Astrocyte (in vitro differentiated cells and primary cell): Measurements from ENCODE around the gene GSN.

ENCODE experiments used
- CTCF ChIP-seq: IDR thresholded peaks from 2 replicates; pipeline ENCODE4 v1.5.1; 2011; ENCODE audit warnings: low read depth, mild to moderate bottlenecking, inconsistent platforms, low read length, moderate library complexity; ENCODE audit not compliant: insufficient read depth
- EZH2 ChIP-seq: IDR thresholded peaks from 2 replicates; pipeline ENCODE4 v1.6.1; 2012; ENCODE audit warnings: mild to moderate bottlenecking, low read length, inconsistent platforms; ENCODE audit not compliant: insufficient read depth

DNA sequence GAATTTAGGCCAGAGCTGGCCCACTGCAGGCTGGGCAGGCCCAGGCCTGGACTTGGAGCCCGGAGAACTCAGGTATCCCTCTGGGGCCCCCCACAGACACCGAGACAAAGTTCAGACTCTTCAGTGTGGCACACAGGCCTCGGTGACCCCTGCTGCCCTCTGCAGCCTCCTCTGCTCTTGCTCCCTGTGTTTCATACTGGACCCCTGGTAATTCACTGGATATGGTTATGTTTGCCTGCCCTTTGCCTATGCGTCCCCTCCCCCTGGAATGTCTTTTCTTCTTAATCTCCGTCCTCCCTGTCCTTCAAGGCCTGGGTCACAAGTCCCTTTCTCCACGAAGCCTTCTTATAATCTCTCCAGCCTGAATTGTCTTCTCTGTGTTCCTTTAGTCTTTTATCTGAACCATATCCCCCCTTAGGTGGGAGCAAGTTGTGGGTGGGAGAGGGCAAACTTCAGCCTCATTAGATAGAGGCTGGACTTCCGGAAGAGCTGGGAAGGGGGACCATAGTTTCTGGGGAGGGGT is 30.1 kb downstream of the GSN start:
- TF ChIP-seq CTCF (no peak), EZH2 (no peak)
